ENCODE results near the gene SBK1.

The SBK1 gene

DNA sequence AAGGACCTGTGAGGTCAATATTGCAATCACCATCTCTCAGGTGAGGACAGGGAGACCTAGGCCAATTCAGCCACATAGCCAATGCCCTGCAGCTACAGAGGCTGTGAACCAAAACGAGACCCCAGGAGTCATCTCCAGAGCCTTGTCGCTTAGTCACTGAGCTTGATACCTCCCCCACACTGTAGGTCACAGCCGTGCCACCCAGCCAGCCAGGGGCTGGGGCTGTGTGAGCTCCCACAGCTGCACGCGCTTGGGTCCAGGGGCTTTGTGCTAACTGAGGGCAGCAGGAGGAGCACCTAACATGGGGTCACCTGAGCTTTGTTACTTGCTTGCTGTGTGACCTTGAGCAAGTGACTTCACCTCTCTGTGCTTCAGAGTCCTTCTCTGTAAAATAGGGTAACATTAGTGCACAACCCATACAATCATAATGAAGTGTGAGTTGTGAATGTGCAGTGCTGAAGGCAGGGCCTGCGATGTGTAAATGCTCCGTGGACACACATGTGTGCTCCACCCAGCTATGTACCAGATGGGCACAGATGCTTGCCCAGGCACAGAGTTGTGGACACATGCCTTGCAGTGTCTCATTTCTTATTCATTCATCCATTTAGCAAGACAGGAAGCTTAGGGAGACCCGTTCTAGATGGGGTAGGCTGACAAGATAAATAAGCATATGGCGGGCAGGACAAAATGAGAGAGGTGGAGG lies 25.9 kb downstream of the SBK1 start:
- peak; percentile 45 for DNase-seq (ENCODE audit: low read depth)
- no peak overlapping the region for H3K4me3 ChIP-seq (ENCODE audit: low read length)
- TF ChIP-seq, protein P1, sequence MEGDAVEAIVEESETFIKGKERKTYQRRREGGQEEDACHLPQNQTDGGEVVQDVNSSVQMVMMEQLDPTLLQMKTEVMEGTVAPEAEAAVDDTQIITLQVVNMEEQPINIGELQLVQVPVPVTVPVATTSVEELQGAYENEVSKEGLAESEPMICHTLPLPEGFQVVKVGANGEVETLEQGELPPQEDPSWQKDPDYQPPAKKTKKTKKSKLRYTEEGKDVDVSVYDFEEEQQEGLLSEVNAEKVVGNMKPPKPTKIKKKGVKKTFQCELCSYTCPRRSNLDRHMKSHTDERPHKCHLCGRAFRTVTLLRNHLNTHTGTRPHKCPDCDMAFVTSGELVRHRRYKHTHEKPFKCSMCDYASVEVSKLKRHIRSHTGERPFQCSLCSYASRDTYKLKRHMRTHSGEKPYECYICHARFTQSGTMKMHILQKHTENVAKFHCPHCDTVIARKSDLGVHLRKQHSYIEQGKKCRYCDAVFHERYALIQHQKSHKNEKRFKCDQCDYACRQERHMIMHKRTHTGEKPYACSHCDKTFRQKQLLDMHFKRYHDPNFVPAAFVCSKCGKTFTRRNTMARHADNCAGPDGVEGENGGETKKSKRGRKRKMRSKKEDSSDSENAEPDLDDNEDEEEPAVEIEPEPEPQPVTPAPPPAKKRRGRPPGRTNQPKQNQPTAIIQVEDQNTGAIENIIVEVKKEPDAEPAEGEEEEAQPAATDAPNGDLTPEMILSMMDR (IDR thresholded peaks at IDR 0.05; ENCODE audit: insufficient read depth, low read depth, low read length, missing control alignments), result no peak

GRCh38 chr16:28319476-28320022 lies 27.2 kb downstream of the SBK1 start:
- TF ChIP-seq, protein P1 (IDR thresholded peaks at IDR 0.05; ENCODE audit: insufficient read depth, low read depth, low read length, missing control alignments), result no peak
- no peak overlapping the region for H3K4me3 ChIP-seq (ENCODE audit: low read length)
- no peak for DNase-seq (ENCODE audit: low read depth)

GRCh38 chr16:28320023-28320561 lies 27.8 kb downstream of the SBK1 start:
- TF ChIP-seq, protein P1 (IDR thresholded peaks at IDR 0.05; ENCODE audit: insufficient read depth, low read depth, low read length, missing control alignments), result no peak
- no peak for DNase-seq (ENCODE audit: low read depth)
- H3K4me3 ChIP-seq (ENCODE audit: low read length), result no peak overlapping the region

DNA sequence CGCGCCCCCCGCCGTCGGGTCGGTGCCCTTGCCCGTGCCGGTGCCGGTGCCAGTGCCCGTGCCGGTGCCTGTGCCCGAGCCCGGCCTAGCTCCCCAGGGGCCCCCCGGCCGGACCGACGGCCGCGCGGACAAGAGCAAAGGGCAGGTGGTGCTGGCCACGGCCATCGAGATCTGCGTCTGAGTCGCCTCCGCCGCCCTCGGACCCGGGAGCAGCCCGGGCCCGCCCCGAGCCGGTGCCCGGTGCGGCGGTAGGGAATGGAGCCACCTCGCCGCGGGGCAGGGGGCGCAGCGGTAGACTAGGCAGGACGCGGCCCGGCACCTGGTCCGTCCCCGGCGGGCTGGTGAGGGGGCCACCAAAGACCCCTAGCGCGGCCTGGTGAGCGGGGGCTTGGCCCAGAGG lies 28.4 kb downstream of the SBK1 start:
- DNase-seq (ENCODE audit: low read depth), result no peak
- H3K4me3 ChIP-seq (ENCODE audit: low read length), result no peak overlapping the region
- TF ChIP-seq, protein P1 (IDR thresholded peaks at IDR 0.05; ENCODE audit: insufficient read depth, low read depth, low read length, missing control alignments), result no peak

DNA sequence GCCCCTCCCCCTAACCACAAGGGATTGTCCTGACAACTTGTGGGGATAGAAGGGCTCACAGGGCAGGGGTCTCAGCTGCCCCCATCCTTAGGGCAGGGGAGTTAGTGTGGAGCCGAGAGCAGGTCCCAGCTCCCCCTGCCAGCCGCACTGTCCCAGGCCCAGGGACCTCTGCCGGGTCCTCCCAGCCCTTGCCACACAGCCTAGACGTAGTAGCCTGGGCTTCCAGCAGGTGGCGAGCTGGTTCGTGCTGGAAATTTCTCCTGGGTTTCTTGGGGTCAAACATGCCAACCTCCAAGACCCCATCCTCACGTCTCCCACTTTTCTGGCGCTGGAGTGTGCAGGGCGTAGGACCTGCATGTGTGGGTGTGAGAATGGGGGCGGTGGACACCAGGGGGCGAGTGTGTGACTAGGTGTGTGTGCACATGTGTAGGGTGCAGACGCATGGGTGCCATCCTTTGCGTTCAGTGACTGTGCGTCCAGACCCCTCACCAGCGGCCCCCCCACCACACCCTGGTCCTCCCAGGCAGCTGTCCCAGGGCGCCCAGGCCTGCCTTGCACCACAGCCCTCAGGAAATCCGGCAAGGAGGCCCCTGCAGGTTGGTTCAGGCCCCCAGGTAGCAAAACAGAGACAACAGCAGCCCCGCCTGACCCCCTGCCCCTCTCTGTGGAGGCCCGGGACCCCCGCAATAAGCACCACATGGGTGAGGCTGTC lies 29.5 kb downstream of the SBK1 start:
- TF ChIP-seq, protein P1 (IDR thresholded peaks at IDR 0.05; ENCODE audit: insufficient read depth, low read depth, low read length, missing control alignments), result peak; percentile 86
- DNase-seq (ENCODE audit: low read depth), result peak; percentile 43
- no peak overlapping the region for H3K4me3 ChIP-seq (ENCODE audit: low read length)

GRCh38 chr16:28324235-28324886 lies 32.0 kb downstream of the SBK1 start:
- no peak overlapping the region for H3K4me3 ChIP-seq (ENCODE audit: low read length)
- peak; percentile 51 for DNase-seq (ENCODE audit: low read depth)
- TF ChIP-seq, protein P1 (IDR thresholded peaks at IDR 0.05; ENCODE audit: insufficient read depth, low read depth, low read length, missing control alignments), result no peak

Measured in epithelial cell of esophagus (primary cell).